Astrocyte (in vitro differentiated cells and primary cell): ENCODE measurements around the gene AMDHD2. TPM values are rescaled to one million over a fixed set of nuclear protein-coding genes. Genes with fewer than 3 reads are reported as not detected.
"Not testable (repeated sequence)": the region's sequence is repeated elsewhere in the genome, so short reads cannot be mapped to it uniquely, and the experiment has no call there.

Experiments
- DNase-seq: peaks from one replicate; pipeline ENCODE4 v3.0.0-alpha.2; 2010; ENCODE audit warnings: low read depth
- FAIRE-seq: peaks from 2 replicates; lab custom pipeline; 2011; peaks lifted over from hg19 to GRCh38; lab: Jason Lieb, UNC
- H2AFZ ChIP-seq: 2 replicates; pipeline ENCODE4 v1.6.0; 2012; ENCODE audit warnings: low read depth, low read length, inconsistent platforms
- H3K27ac ChIP-seq: 2 replicates; pipeline ENCODE4 v1.5.1; 2011; ENCODE audit warnings: low read depth, low read length, inconsistent platforms
- H3K27me3 ChIP-seq: 2 replicates; pipeline ENCODE4 v1.6.0; 2011; ENCODE audit warnings: low read length, inconsistent platforms; ENCODE audit not compliant: insufficient read depth
- H3K36me3 ChIP-seq: 2 replicates; pipeline ENCODE4 v1.5.1; 2011; ENCODE audit warnings: low read length, inconsistent platforms; ENCODE audit not compliant: insufficient read depth
- H3K4me1 ChIP-seq: 2 replicates; pipeline ENCODE4 v1.5.1; 2011; ENCODE audit warnings: low read length, inconsistent platforms; ENCODE audit not compliant: insufficient read depth
- H3K4me2 ChIP-seq: 2 replicates; pipeline ENCODE4 v1.6.0; 2012; ENCODE audit warnings: low read length, inconsistent platforms
- H3K4me3 ChIP-seq: 2 replicates; pipeline ENCODE4 v1.5.1; 2011; ENCODE audit warnings: low read depth, mild to moderate bottlenecking, low read length, inconsistent platforms; ENCODE audit not compliant: insufficient read depth
- H3K79me2 ChIP-seq: 2 replicates; pipeline ENCODE4 v1.6.0; 2012; ENCODE audit warnings: mild to moderate bottlenecking, low read length, inconsistent platforms; ENCODE audit not compliant: insufficient read depth
- H3K9ac ChIP-seq: 2 replicates; pipeline ENCODE4 v1.6.0; 2012; ENCODE audit warnings: mild to moderate bottlenecking, low read length, inconsistent platforms
- H3K9me3 ChIP-seq: 2 replicates; pipeline ENCODE4 v1.5.1; 2012; ENCODE audit warnings: low read depth, mild to moderate bottlenecking, low read length, inconsistent platforms; ENCODE audit not compliant: insufficient read depth
- H4K20me1 ChIP-seq: 2 replicates; pipeline ENCODE4 v1.6.0; 2012; ENCODE audit warnings: low read length, inconsistent platforms; ENCODE audit not compliant: insufficient read depth
- H3K27ac Mint-ChIP-seq: one replicate; pipeline ENCODE4 v1.8.0; 2021; ENCODE audit warnings: mild to moderate bottlenecking, mixed read lengths; ENCODE audit not compliant: unreplicated experiment
- H3K27me3 Mint-ChIP-seq: one replicate; pipeline ENCODE4 v1.8.0; 2021; ENCODE audit warnings: low read depth, mixed read lengths; ENCODE audit not compliant: unreplicated experiment
- H3K36me3 Mint-ChIP-seq: one replicate; pipeline ENCODE4 v1.8.0; 2021; ENCODE audit warnings: low read depth, mixed read lengths; ENCODE audit not compliant: unreplicated experiment
- H3K4me1 Mint-ChIP-seq: one replicate; pipeline ENCODE4 v1.8.0; 2021; ENCODE audit warnings: low read depth, mixed read lengths; ENCODE audit not compliant: unreplicated experiment
- H3K4me3 Mint-ChIP-seq: one replicate; pipeline ENCODE4 v1.8.0; 2021; ENCODE audit warnings: mild to moderate bottlenecking, moderate library complexity, mixed read lengths; ENCODE audit not compliant: unreplicated experiment
- H3K9me3 Mint-ChIP-seq: one replicate; pipeline ENCODE4 v1.8.0; 2021; ENCODE audit warnings: mild to moderate bottlenecking, mixed read lengths; ENCODE audit not compliant: unreplicated experiment
- CTCF ChIP-seq: IDR thresholded peaks from 2 replicates; pipeline ENCODE4 v1.5.1; 2011; ENCODE audit warnings: low read depth, mild to moderate bottlenecking, inconsistent platforms, low read length, moderate library complexity; ENCODE audit not compliant: insufficient read depth
- EZH2 ChIP-seq: IDR thresholded peaks from 2 replicates; pipeline ENCODE4 v1.6.1; 2012; ENCODE audit warnings: mild to moderate bottlenecking, low read length, inconsistent platforms; ENCODE audit not compliant: insufficient read depth
- total RNA-seq: library from RNA; stranded (reverse); gene quantifications from 2 replicates; pipeline ENCODE4 v1.2.1, GENCODE V29; 2021

AMDHD2 gene
- total RNA-seq, 1 donor from 2014 or later, result 32.3 TPM

- H3K27ac ChIP-seq, result peak overlapping the region; percentile 59
- peaks cover 16% of the 10 kb centered on the region for H3K4me1 ChIP-seq
- no peaks in the 10 kb centered on the region for H3K9me3 ChIP-seq
- peaks cover 2% of the 10 kb centered on the region for H3K36me3 Mint-ChIP-seq
- peak overlapping the region; percentile 73 for H2AFZ ChIP-seq
- H3K79me2 ChIP-seq, result no peaks in the 10 kb centered on the region
- FAIRE-seq (no peak), DNase-seq (peak; percentile 90)
- H3K4me1 Mint-ChIP-seq, result peaks cover 10% of the 10 kb centered on the region
- H3K9ac ChIP-seq, result peak overlapping the region; percentile 72
- H3K4me3 Mint-ChIP-seq, result peak overlapping the region; percentile 83
- H3K36me3 ChIP-seq, result no peaks in the 10 kb centered on the region
- peaks cover 4% of the 10 kb centered on the region for H4K20me1 ChIP-seq
- no peaks in the 10 kb centered on the region for H3K9me3 Mint-ChIP-seq
- H3K27ac Mint-ChIP-seq, result peak overlapping the region; percentile 90
- H3K27me3 Mint-ChIP-seq, result no peaks in the 10 kb centered on the region
- H3K4me2 ChIP-seq, result peak overlapping the region; percentile 92
- no peak for TF ChIP-seq EZH2
- peak overlapping the region; percentile 54 for H3K4me3 ChIP-seq
- no peaks in the 10 kb centered on the region for H3K27me3 ChIP-seq
Measured at GRCh38 chr16:2531696-2532493, 11.7 kb downstream of the AMDHD2 start.

GRCh38 chr16:2532494-2533141, 12.4 kb downstream of the AMDHD2 start:
- no peak for TF ChIP-seq EZH2
- no peak for TF ChIP-seq CTCF
- DNase-seq (peak; percentile 26), FAIRE-seq (no peak)
- no peaks in the 10 kb centered on the region for H3K9me3 Mint-ChIP-seq
- H4K20me1 ChIP-seq, result no peaks in the 10 kb centered on the region
- no peaks in the 10 kb centered on the region for H3K27me3 Mint-ChIP-seq
- peak overlapping the region; percentile 83 for H3K4me3 Mint-ChIP-seq
- H3K9me3 ChIP-seq, result no peaks in the 10 kb centered on the region
- H3K4me1 Mint-ChIP-seq, result peaks cover 14% of the 10 kb centered on the region
- H2AFZ ChIP-seq, result peak overlapping the region; percentile 3
- H3K36me3 ChIP-seq, result no peaks in the 10 kb centered on the region
- H3K4me1 ChIP-seq, result peaks cover 20% of the 10 kb centered on the region
- peak overlapping the region; percentile 18 for H3K27ac ChIP-seq
- peak overlapping the region; percentile 92 for H3K4me2 ChIP-seq
- H3K27me3 ChIP-seq, result no peaks in the 10 kb centered on the region
- H3K4me3 ChIP-seq, result peak overlapping the region; percentile 54
- H3K9ac ChIP-seq, result peak overlapping the region; percentile 72
- H3K36me3 Mint-ChIP-seq, result peaks cover 2% of the 10 kb centered on the region
- no peaks in the 10 kb centered on the region for H3K79me2 ChIP-seq
- H3K27ac Mint-ChIP-seq, result peak overlapping the region; percentile 90

- peak overlapping the region; percentile 54 for H3K4me3 ChIP-seq
- H3K4me1 ChIP-seq, result peaks cover 20% of the 10 kb centered on the region
- H3K27ac ChIP-seq, H3K36me3 Mint-ChIP-seq, H3K79me2 ChIP-seq, H3K9me3 ChIP-seq, H4K20me1 ChIP-seq, H3K27me3 Mint-ChIP-seq, H3K27me3 ChIP-seq, DNase-seq, FAIRE-seq, H2AFZ ChIP-seq, H3K36me3 ChIP-seq, H3K9me3 Mint-ChIP-seq: not testable (repeated sequence)
- H3K4me3 Mint-ChIP-seq, result peak overlapping the region; percentile 83
- H3K9ac ChIP-seq, result peak overlapping the region; percentile 72
- peak overlapping the region; percentile 90 for H3K27ac Mint-ChIP-seq
- peak overlapping the region; percentile 92 for H3K4me2 ChIP-seq
- H3K4me1 Mint-ChIP-seq, result peaks cover 14% of the 10 kb centered on the region
Measured at GRCh38 chr16:2533142-2533755, 13.1 kb downstream of the AMDHD2 start.
